ENCODE data around the gene MGAT4D. TPM values are rescaled to one million over a fixed set of nuclear protein-coding genes. Genes with fewer than 3 reads are reported as not detected.
"Not testable (repeated sequence)": the region's sequence is repeated elsewhere in the genome, so short reads cannot be mapped to it uniquely, and the experiment has no call there.

The MGAT4D gene
- polyA plus RNA-seq, 1 donor: not detected

DNA sequence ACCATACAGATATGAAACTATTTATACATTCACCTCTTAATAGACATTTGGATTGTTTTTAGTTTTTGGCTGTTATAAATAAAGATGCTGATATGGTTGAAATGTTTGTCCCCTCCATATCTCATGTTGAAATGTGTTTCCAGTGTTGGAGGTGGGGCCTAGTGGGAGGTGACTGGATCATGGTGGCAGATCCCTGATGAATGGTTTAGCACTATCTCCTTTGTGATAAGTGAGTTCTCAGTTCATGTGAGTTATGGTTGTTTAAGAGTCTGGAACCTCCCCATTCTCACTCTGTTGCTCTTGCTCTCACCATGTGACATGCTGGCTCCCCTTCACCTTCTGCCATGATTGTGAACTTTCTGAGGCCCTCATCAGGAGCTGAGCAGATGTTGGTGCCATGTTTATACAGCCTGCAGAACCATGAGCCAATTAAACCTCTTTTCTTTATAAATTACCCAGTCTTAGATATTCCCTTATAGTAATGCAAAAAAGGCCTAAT lies 58.4 kb downstream of the MGAT4D start:
- no peak for DNase-seq (ENCODE audit: low read depth)

DNA sequence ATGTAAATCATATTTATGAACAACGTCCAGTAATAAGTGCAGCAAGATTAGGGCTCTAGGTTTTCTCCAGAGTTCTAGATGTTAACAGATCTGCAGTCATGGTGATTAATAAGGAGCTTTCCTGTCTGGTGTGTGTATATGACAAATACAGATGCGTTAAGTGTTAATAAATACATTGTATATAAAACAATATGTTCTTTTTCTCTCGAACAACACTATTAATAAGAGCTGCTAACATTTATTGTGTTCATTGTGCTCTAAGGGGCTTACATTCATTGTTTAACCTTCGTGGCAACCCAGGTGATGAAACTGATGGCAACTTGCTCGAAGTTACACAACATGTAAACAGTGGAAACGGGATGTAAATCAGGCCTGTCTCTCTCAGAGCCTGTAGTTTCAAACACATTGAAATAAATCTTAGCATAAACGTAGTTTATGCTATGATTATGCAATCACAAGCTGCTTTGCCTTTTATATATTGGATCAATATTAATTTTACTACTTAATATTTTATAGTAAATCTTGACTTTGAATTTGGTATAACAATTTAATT lies 70.1 kb downstream of the MGAT4D start:
- no peak for DNase-seq (ENCODE audit: low read depth)

DNA sequence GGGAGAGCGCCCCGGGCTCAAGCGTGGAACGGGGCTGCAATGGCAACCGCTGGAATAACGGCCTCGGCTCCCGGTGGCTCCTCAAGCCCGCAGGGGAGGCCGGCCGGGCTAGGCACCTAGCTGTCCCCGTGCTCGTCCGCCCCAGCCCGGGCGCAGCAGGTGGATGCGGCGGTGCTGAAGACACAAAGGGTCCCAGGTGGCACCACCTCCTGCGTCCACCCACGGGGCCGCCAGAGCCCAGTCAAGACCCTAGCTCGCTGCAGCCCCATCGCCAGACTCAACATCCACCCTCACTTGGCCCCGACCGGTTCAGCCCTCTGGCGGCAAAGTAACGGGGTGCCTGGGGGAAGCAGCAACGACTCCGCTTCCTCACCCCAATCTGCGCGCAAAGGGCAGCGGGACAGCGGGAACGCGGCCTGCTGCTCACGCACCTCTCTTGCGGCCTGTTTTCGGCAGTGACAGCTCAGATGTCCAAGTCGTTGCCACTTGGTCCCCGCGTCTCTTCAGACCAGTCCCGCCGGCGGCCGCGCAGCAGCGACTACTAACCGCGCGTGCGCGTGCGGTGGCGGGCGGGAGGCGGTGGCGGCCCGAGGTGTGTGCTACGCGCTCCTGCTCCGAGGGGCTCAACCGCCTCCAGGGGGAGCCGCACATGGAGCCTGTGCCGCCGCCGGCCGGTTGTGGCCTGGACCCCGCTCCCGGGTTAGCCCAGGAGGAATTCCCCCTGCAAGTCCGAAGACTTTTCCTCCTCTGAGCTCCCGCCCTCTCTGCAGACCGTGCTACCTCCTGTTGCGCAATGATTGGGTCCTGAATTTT lies 70.8 kb downstream of the MGAT4D start, which contains the start of gene CLGN:
Gene CLGN, minus strand, starts transcription at position 543 of the 813 bp plus-strand sequence. CDS start 14,570 bp downstream, outside the sequence.
- DNase-seq (ENCODE audit: low read depth): no peak

DNA sequence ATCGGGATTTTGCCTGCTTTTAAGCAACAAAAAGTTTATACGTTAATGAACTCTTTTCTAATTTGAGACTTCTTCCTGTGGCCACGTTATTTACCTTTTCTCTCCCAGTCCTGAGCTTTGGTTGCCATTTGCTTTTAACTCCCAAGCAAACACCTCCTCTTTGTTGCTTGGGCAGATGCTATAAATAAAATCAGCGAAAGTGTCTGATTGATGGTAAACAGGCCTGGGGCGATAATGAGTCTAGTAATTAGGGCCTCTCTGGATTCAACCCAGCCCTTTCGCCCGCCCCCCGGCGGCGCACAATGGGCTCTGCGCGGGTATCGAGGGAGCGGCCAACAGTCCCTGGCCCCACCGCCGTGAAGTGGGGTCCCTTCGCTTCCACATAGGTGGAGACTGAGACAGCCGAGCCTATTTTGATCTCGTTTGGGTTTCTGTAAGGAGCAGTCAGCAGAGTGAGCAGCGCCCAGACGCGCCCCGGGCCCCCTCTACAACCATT lies 71.4 kb downstream of the MGAT4D start:
- no peak for DNase-seq (ENCODE audit: low read depth)

DNA sequence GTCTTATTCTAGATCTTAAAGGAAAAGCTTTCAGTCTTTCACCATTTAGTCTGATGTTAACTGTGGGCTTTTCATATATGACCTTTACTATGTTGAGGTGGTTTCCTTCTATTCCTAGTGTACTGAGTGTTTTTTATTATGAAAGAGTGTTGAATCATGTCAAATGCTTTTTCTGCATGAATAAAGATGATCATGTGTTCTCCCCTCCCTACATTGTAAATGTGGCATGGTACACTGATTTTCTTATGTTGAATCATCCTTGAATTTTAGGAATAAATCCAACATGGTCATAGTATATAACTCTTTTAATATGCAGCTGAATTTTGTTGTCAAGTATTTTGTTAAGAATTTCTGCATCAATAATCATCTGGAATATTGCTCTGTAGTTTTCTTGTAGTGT lies 75.0 kb downstream of the MGAT4D start:
- DNase-seq (ENCODE audit: low read depth): no peak

DNA sequence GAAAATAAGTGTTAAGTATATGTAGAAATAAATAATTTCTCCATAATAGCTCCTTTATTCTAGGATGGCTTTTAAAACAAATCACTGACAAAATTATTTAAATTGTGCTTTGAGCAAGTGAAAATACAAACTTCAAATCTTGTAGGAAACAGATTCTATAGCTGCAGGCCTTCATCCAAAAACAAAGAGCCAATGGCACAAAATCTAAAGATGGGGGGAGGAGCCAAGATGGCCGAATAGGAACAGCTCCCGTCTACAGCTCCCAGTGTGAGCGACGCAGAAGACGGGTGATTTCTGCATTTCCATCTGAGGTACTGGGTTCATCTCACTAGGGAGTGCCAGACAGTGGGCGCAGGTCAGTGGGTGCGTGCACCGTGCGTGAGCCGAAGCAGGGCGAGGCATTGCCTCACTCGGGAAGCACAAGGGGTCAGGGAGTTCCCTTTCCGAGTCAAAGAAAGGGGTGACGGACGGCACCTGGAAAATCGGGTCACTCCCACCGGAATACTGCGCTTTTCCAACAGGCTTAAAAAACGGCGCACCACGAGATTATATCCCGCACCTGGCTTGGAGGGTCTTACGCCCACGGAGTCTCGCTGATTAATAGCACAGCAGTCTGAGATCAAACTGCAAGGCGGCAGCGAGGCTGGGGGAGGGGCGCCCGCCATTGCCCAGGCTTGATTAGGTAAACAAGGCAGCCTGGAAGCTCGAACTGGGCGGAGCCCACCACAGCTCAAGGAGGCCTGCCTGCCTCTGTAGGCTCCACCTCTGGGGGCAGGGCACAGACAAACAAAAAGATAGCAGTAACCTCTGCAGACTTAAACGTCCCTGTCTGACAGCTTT lies 84.7 kb downstream of the MGAT4D start:
- DNase-seq (ENCODE audit: low read depth): not testable (repeated sequence)

DNA sequence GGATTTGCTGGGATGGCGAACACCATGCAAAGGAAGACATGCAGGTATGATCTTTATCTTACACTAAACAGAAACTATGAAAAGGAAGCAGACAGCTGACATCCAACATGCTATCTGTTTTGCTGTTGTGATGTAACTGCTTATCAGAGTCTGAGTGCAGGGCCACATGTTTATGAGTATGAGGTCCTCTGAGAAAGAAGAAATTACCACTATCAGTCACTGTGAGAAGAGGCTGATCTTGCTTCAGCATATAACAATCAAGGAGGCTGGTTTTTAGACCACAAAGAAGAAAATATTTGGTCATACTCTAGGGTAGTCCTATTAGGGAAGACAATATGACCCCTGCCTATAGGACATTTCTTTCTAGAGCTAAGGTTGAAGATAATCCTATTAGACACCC lies 89.1 kb downstream of the MGAT4D start:
- no peak for DNase-seq (ENCODE audit: low read depth)

DNA sequence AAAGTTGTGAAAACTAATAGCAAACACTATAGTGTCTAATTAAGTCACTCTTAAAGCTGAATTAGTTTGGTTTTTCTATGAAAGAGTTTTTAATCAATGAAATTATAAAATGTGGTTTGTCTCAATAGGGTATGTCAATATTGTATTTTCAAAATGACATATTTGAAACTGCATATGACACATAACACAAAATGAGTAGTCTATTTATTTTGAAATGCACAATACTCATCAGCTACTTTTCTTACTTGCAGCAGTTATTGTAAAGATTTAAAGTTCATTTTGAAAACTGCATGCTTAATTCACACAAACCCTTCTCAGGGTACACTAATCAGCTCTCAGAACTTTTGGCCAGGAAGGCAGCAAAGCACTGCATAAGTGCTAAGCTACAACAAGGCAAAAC lies 91.8 kb downstream of the MGAT4D start:
- no peak for DNase-seq (ENCODE audit: low read depth)

DNA sequence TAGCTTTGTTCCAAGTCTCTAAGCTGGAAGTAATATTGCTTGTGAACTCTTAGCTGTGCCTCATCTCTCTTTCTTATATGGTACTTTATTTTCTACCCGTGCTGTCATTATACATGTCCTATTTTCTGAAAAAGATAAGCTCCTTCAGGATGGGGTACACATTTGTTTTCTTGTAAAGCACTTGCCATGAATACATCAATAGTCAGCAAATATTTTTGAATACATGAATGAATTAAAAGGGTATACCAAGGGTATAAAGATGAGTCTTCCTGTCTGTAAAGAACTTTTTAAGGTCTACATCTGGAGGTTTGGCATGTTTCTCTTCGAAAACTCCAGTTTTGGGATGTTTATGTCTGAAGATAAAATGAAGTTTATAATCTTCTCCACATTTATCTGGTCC lies 98.0 kb downstream of the MGAT4D start:
- DNase-seq (ENCODE audit: low read depth): no peak

DNA sequence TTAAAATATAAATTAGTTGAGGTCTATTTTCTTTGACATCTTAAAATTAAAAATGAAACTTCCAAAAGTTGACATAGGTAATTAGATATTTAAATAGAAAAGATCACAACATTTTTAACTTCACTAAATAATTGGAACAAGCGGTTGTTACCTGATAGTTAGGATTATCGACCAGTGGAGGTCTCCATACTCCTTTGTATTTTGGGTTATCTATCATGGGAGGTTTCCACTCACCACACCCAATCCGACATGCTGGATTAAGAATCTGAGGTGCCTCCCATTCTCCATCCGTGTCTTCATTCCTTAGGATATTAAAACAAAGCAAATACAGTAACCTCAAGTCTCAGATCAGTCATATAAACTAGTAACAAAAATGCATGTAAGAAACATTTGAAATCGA lies 102.4 kb downstream of the MGAT4D start:
- no peak for DNase-seq (ENCODE audit: low read depth)

Other genes starting within 250 kb of the MGAT4D start
- gene SCOC, start 124.6 kb downstream of the MGAT4D start, polyA plus RNA-seq (ENCODE audit: insufficient read length): 39.4 TPM
- gene CLGN, start 70.6 kb downstream of the MGAT4D start, polyA plus RNA-seq (ENCODE audit: insufficient read length): 2.6 TPM
- 19.4 TPM for gene ELMOD2, start 25.9 kb upstream of the MGAT4D start, polyA plus RNA-seq (ENCODE audit: insufficient read length)
- gene UCP1, start 70.7 kb upstream of the MGAT4D start, polyA plus RNA-seq (ENCODE audit: insufficient read length): not detected

All from forelimb muscle (tissue), 1 donor.